Activated T-cell treated with anti-CD3 and anti-CD28 coated beads for 48 hours (primary cell): ENCODE data around the gene CTSC.

Source experiments
- DNase-seq: peaks from one replicate; pipeline ENCODE4 v3.0.0-alpha.2; 2020; ENCODE audit warnings: low read depth

The CTSC gene

GRCh38 chr11:88337181-88337986 lies at the start of gene CTSC:
CTSC (minus strand) TSS chr11:88337736; CDS start chr11:88337672, 64 bp downstream.
- peak; percentile 91 for DNase-seq

- no peak for DNase-seq
These were observed 47.1 kb upstream of the CTSC start for GRCh38 chr11:88384669-88385005.

- no peak for DNase-seq
These were observed 46.6 kb upstream of the CTSC start for GRCh38 chr11:88384004-88384668.

GRCh38 chr11:88383447-88383846 lies 45.9 kb upstream of the CTSC start:
- no peak for DNase-seq

GRCh38 chr11:88379130-88379529 lies 41.6 kb upstream of the CTSC start:
- DNase-seq: no peak

GRCh38 chr11:88378422-88379066 lies 41.0 kb upstream of the CTSC start:
- DNase-seq: no peak

- DNase-seq: no peak
These were observed 40.1 kb upstream of the CTSC start for GRCh38 chr11:88377646-88378045.

GRCh38 chr11:88377144-88377543 lies 39.6 kb upstream of the CTSC start:
- no peak for DNase-seq

- no peak for DNase-seq
These were observed 38.5 kb upstream of the CTSC start for GRCh38 chr11:88375927-88376470.

GRCh38 chr11:88370782-88371181 lies 33.2 kb upstream of the CTSC start:
- no peak for DNase-seq

GRCh38 chr11:88367310-88367709 lies 29.8 kb upstream of the CTSC start:
- no peak for DNase-seq

GRCh38 chr11:88363648-88364065 lies 26.1 kb upstream of the CTSC start:
- no peak for DNase-seq

- no peak for DNase-seq
These were observed 25.5 kb upstream of the CTSC start for GRCh38 chr11:88363004-88363403.

GRCh38 chr11:88360141-88360540 lies 22.6 kb upstream of the CTSC start:
- DNase-seq: no peak

- DNase-seq: no peak
These were observed 22.0 kb upstream of the CTSC start for GRCh38 chr11:88359541-88359940.

GRCh38 chr11:88359114-88359513 lies 21.6 kb upstream of the CTSC start:
- DNase-seq: no peak

GRCh38 chr11:88358040-88358431 lies 20.5 kb upstream of the CTSC start:
- no peak for DNase-seq

- DNase-seq: no peak
These were observed 19.9 kb upstream of the CTSC start for GRCh38 chr11:88357323-88358039.

- no peak for DNase-seq
These were observed 18.4 kb upstream of the CTSC start for GRCh38 chr11:88355887-88356286.

- no peak for DNase-seq
These were observed 17.4 kb upstream of the CTSC start for GRCh38 chr11:88354912-88355311.

GRCh38 chr11:88353835-88354496 lies 16.4 kb upstream of the CTSC start:
- DNase-seq: no peak

- DNase-seq: no peak
These were observed 15.8 kb upstream of the CTSC start for GRCh38 chr11:88353386-88353785.
